Peyer's patch (tissue), 4 donors: Measurements from ENCODE around the gene IPO8.
"Not testable (repeated sequence)": the region's sequence is repeated elsewhere in the genome, so short reads cannot be mapped to it uniquely, and the experiment has no call there.

Source experiments
- POLR2A ChIP-seq, 2 donors: fragments of 450-650 bp; IDR thresholded peaks; one replicate each; pipeline ENCODE4 v1.5.1; 2017; ENCODE audit warnings: antibody characterized with exemption in 2 of 2, mild to moderate bottlenecking in 2 of 2, moderate library complexity in 2 of 2
- TF ChIP-seq, protein P1 (sequence below), 6 experiments: fragments of 450-650 bp in 4 of 6; fragments of 200-600 bp in 2 of 6; sonication (generic) in 1 of 6; IDR thresholded peaks; one replicate each; pipeline ENCODE4 v1.5.1; 2017 to 2019; ENCODE audit warnings: antibody characterized with exemption in 6 of 6, mild to moderate bottlenecking in 3 of 6, moderate library complexity in 1 of 6

- TF ChIP-seq, protein P1, sequence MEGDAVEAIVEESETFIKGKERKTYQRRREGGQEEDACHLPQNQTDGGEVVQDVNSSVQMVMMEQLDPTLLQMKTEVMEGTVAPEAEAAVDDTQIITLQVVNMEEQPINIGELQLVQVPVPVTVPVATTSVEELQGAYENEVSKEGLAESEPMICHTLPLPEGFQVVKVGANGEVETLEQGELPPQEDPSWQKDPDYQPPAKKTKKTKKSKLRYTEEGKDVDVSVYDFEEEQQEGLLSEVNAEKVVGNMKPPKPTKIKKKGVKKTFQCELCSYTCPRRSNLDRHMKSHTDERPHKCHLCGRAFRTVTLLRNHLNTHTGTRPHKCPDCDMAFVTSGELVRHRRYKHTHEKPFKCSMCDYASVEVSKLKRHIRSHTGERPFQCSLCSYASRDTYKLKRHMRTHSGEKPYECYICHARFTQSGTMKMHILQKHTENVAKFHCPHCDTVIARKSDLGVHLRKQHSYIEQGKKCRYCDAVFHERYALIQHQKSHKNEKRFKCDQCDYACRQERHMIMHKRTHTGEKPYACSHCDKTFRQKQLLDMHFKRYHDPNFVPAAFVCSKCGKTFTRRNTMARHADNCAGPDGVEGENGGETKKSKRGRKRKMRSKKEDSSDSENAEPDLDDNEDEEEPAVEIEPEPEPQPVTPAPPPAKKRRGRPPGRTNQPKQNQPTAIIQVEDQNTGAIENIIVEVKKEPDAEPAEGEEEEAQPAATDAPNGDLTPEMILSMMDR (IDR thresholded peaks at IDR 0.05): not testable (repeated sequence)
- not testable (repeated sequence) for TF ChIP-seq POLR2A (IDR thresholded peaks at IDR 0.05)
These were observed 85.8 kb downstream of the IPO8 start for GRCh38 chr12:30609819-30610218.
